ENCODE data around the gene TMEM232. TPM values are rescaled to one million over a fixed set of nuclear protein-coding genes. Genes with fewer than 3 reads are reported as not detected.

Gene TMEM232
- total RNA-seq, 4 donors from 2014 or later: 1.3 to 19.3 (median 7.1) TPM; not detected in 1

GRCh38 chr5:110398951-110399350, 327.5 kb downstream of the TMEM232 start:
- no peak overlapping the region for H3K4me3 ChIP-seq
- H3K27ac ChIP-seq: no peak overlapping the region
- no peak for TF ChIP-seq POLR2A (IDR thresholded peaks at IDR 0.05)
- no peak for TF ChIP-seq CTCF (IDR thresholded peaks at IDR 0.05)
- H3K36me3 ChIP-seq: no peaks in the 10 kb centered on the region
- no peaks in the 10 kb centered on the region for H3K9me3 ChIP-seq
- DNase-seq: no peak
- intact Hi-C loops (cut with DNase I; ENCODE audit: low total_unique reads): no loop called here
- H3K27me3 ChIP-seq: no peaks in the 10 kb centered on the region
- no peaks in the 10 kb centered on the region for H3K4me1 ChIP-seq

GRCh38 chr5:110397281-110397680, 329.2 kb downstream of the TMEM232 start:
- TF ChIP-seq POLR2A (IDR thresholded peaks at IDR 0.05) (no peak), CTCF (IDR thresholded peaks at IDR 0.05) (no peak)
- H3K27me3 ChIP-seq: no peaks in the 10 kb centered on the region
- intact Hi-C loops (cut with DNase I; ENCODE audit: low total_unique reads): no loop called here
- H3K4me3 ChIP-seq: no peak overlapping the region
- H3K36me3 ChIP-seq: no peaks in the 10 kb centered on the region
- no peak for DNase-seq
- no peaks in the 10 kb centered on the region for H3K4me1 ChIP-seq
- H3K9me3 ChIP-seq: no peaks in the 10 kb centered on the region
- H3K27ac ChIP-seq: no peak overlapping the region

GRCh38 chr5:110386782-110387181, 339.7 kb downstream of the TMEM232 start:
- no peak overlapping the region for H3K27ac ChIP-seq
- H3K9me3 ChIP-seq: no peaks in the 10 kb centered on the region
- peaks cover 0 to 4% of the 10 kb centered on the region in 2 donors for H3K4me1 ChIP-seq
- TF ChIP-seq POLR2A (IDR thresholded peaks at IDR 0.05): no peak
- no peak for TF ChIP-seq CTCF (IDR thresholded peaks at IDR 0.05)
- intact Hi-C loops (cut with DNase I; ENCODE audit: low total_unique reads): no loop called here
- H3K27me3 ChIP-seq: no peaks in the 10 kb centered on the region
- H3K36me3 ChIP-seq: no peaks in the 10 kb centered on the region
- DNase-seq: no peak
- no peak overlapping the region for H3K4me3 ChIP-seq

GRCh38 chr5:110383231-110383630, 343.2 kb downstream of the TMEM232 start:
- H3K36me3 ChIP-seq: no peaks in the 10 kb centered on the region
- peaks cover 0 to 4% of the 10 kb centered on the region in 2 donors for H3K4me1 ChIP-seq
- H3K9me3 ChIP-seq: no peaks in the 10 kb centered on the region
- H3K27ac ChIP-seq: no peak overlapping the region
- TF ChIP-seq POLR2A (IDR thresholded peaks at IDR 0.05) (no peak), CTCF (IDR thresholded peaks at IDR 0.05) (no peak)
- DNase-seq: no peak
- H3K4me3 ChIP-seq: no peak overlapping the region
- no peaks in the 10 kb centered on the region for H3K27me3 ChIP-seq
- intact Hi-C loops (cut with DNase I; ENCODE audit: low total_unique reads): no loop called here

- intact Hi-C loops (cut with DNase I; ENCODE audit: low total_unique reads): no loop called here
- no peak for DNase-seq
- no peaks in the 10 kb centered on the region for H3K9me3 ChIP-seq
- TF ChIP-seq POLR2A (IDR thresholded peaks at IDR 0.05) (no peak), CTCF (IDR thresholded peaks at IDR 0.05) (no peak)
- H3K36me3 ChIP-seq: no peaks in the 10 kb centered on the region
- H3K4me3 ChIP-seq: no peak overlapping the region
- H3K4me1 ChIP-seq: peaks cover 0 to 3% of the 10 kb centered on the region in 2 donors
- no peak overlapping the region for H3K27ac ChIP-seq
- no peaks in the 10 kb centered on the region for H3K27me3 ChIP-seq
Measured at GRCh38 chr5:110377943-110378342, 348.5 kb downstream of the TMEM232 start.
